Thymus (tissue), 14 donors: ENCODE data around the gene ZFP1. TPM values are rescaled to one million over a fixed set of nuclear protein-coding genes. Genes with fewer than 3 reads are reported as not detected.

Experiments used
- DNase-seq, 9 donors: peaks; one replicate each; pipeline ENCODE4 v3.0.0-alpha.2; 2013; ENCODE audit warnings: low spot score in 9 of 9, low read depth in 6 of 9, missing footprints in 1 of 9
- H3K27ac ChIP-seq, 2 donors: one replicate each; pipeline ENCODE4 v1.5.1; 2013; ENCODE audit warnings: control low read depth in 1 of 2, low read depth in 1 of 2, low read length in 1 of 2, mild to moderate bottlenecking in 1 of 2, moderate library complexity in 1 of 2
- H3K27me3 ChIP-seq, 2 donors: one replicate each; pipeline ENCODE4 v1.5.1; 2013; ENCODE audit warnings: low read length in 1 of 2; ENCODE audit not compliant: control insufficient read depth in 2 of 2, insufficient read depth in 1 of 2
- H3K36me3 ChIP-seq, 2 donors: one replicate each; pipeline ENCODE4 v1.5.1; 2013; ENCODE audit warnings: low read length in 1 of 2, mild to moderate bottlenecking in 1 of 2, moderate library complexity in 1 of 2; ENCODE audit not compliant: control insufficient read depth in 2 of 2, insufficient read depth in 2 of 2
- H3K4me1 ChIP-seq, 2 donors: one replicate each; pipeline ENCODE4 v1.5.1; 2013; ENCODE audit warnings: low read length in 2 of 2; ENCODE audit not compliant: control insufficient read depth in 2 of 2, insufficient read depth in 2 of 2
- H3K4me3 ChIP-seq, 2 donors: one replicate each; pipeline ENCODE4 v1.5.1; 2013; ENCODE audit warnings: low read length in 2 of 2, control low read depth in 1 of 2, mild to moderate bottlenecking in 1 of 2
- H3K9me3 ChIP-seq, 2 donors: one replicate each; pipeline ENCODE4 v1.5.1; 2013; ENCODE audit warnings: low read length in 1 of 2, mild to moderate bottlenecking in 1 of 2; ENCODE audit not compliant: control insufficient read depth in 2 of 2, insufficient read depth in 1 of 2
- WGBS: extraction: QIAGEN DNeasy Blood & Tissue Kit; methylation state at CpG from one replicate; pipeline ENCODE4 v1.1.7; 2013; 5-methylcytosine and 5-hydroxymethylcytosine counted together
- long read RNA-seq, 10 donors: transcript quantifications; one replicate each; lab custom pipeline, GENCODE V29; 2026
- polyA plus RNA-seq: library from polyadenylated mRNA; stranded (reverse); fragments of 200-250 nt; gene quantifications from one replicate; pipeline ENCODE4 v1.2.3, GENCODE V29; 2013
- total RNA-seq: library from RNA; stranded (reverse); fragments of 120-200 nt; gene quantifications from one replicate; pipeline ENCODE4 v1.2.4, GENCODE V29; 2013
- donor health status: healthy.

Gene ZFP1
- 26.5 TPM for total RNA-seq
- 10.8 TPM for polyA plus RNA-seq
- long read RNA-seq, donor 1, partial matches to known transcripts: 0 of 1 reads
- long read RNA-seq, donor 1, other reads (novel, unspliced or antisense): 0 of 1 reads
- long read RNA-seq, donor 2: 0 reads
- long read RNA-seq, donor 3, partial matches to known transcripts: 0 of 4 reads
- long read RNA-seq, donor 3, other reads (novel, unspliced or antisense): 0 of 4 reads
- long read RNA-seq, donor 4, partial matches to known transcripts: 0 of 3 reads
- long read RNA-seq, donor 4, other reads (novel, unspliced or antisense): 0 of 3 reads
- long read RNA-seq, donor 5, partial matches to known transcripts: 0 of 5 reads
- long read RNA-seq, donor 5, other reads (novel, unspliced or antisense): 0 of 5 reads
- long read RNA-seq, donor 6, partial matches to known transcripts: 0 of 2 reads
- long read RNA-seq, donor 6, other reads (novel, unspliced or antisense): 0 of 2 reads
- long read RNA-seq, donor 7, partial matches to known transcripts: 228 of 234 reads
- long read RNA-seq, donor 7, other reads (novel, unspliced or antisense): 0 of 234 reads
- long read RNA-seq, donor 8, partial matches to known transcripts: 0 of 2 reads
- long read RNA-seq, donor 8, other reads (novel, unspliced or antisense): 0 of 2 reads
- long read RNA-seq, donor 9, partial matches to known transcripts: 0 of 4 reads
- long read RNA-seq, donor 9, other reads (novel, unspliced or antisense): 0 of 4 reads
- long read RNA-seq, donor 10, partial matches to known transcripts: 0 of 2 reads
- long read RNA-seq, donor 10, other reads (novel, unspliced or antisense): 0 of 2 reads

- Histone ChIP-seq H3K27me3 (no peaks in the 10 kb centered on the region), H3K27ac (peak within 1 kb of the TSS; percentile 83 to 95), H3K9me3 (peaks cover 0 to 18% of the 10 kb centered on the region in 2 donors), H3K4me1 (peaks cover 3 to 6% of the 10 kb centered on the region in 2 donors), H3K36me3 (peaks cover 5 to 14% of the 10 kb centered on the region in 2 donors), H3K4me3 (peak within 1 kb of the TSS; percentile 69 to 94)
- DNase-seq: peak; percentile 82 to 97 (median 93)
- under 1% methylated on average over 93 of the region's 93 CpGs for WGBS
Observed at GRCh38 chr16:75148311-75149195, at the start of gene ZFP1. TSS of gene ZFP1 (plus strand) at chr16:75148524. CDS start at chr16:75152952, 4,428 bp downstream.

DNA sequence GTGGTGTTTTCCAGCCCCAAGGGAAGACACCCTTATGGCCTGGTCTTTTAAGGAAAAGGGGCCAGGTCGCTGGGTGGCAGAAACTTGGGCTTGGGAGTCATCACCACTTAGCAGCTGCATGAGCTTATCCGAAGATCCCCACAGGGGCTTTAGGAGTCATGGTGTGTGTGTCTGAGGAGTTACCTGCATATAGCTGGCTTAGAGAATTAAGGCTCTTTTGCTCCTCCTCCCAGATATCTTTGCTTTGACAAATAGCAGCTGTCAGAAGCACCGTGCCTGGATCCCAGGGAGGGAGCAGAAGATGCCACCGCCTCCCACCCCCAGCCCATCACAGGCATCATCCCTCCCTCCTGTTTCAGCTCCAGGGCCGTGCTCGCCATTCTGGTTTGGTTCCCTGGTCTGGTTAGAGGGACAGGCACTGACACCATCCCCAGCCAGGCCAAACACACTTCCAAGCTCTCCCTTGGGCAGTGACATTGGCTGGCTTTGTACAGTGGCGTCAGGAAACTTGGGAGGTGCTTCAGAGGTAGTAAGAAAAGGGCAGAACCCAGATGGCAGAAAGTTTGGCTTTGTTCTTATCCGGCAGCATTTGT, 49.2 kb upstream of the ZFP1 start:
- H3K27me3 ChIP-seq: no peaks in the 10 kb centered on the region
- peak overlapping the region in 1 of 2 donors; percentile 2 for H3K4me3 ChIP-seq
- peaks cover 0 to 3% of the 10 kb centered on the region in 2 donors for H3K9me3 ChIP-seq
- no peak for DNase-seq
- peaks cover 74 to 89% of the 10 kb centered on the region in 2 donors for H3K4me1 ChIP-seq
- 68% methylated on average over 8 of the region's 8 CpGs for WGBS
- peaks cover 22 to 45% of the 10 kb centered on the region in 2 donors for H3K36me3 ChIP-seq
- peak overlapping the region; percentile 94 to 99 for H3K27ac ChIP-seq

- DNase-seq: peak in 3 of 9 donors; percentile 60 to 84 (median 68)
- Histone ChIP-seq H3K27me3 (no peaks in the 10 kb centered on the region), H3K4me3 (peak overlapping the region; percentile 2 to 22), H3K36me3 (peaks cover 16 to 45% of the 10 kb centered on the region in 2 donors), H3K9me3 (peaks cover 0 to 3% of the 10 kb centered on the region in 2 donors), H3K4me1 (peaks cover 74 to 89% of the 10 kb centered on the region in 2 donors), H3K27ac (peak overlapping the region; percentile 94 to 99)
- 47% methylated on average over 16 of the region's 16 CpGs for WGBS
Observed at GRCh38 chr16:75099738-75100602, 48.4 kb upstream of the ZFP1 start.

- H3K9me3 ChIP-seq: no peaks in the 10 kb centered on the region
- H3K27me3 ChIP-seq: no peaks in the 10 kb centered on the region
- H3K36me3 ChIP-seq: peaks cover 15 to 45% of the 10 kb centered on the region in 2 donors
- DNase-seq: no peak
- 95% methylated on average over 3 of the region's 3 CpGs for WGBS
- H3K4me3 ChIP-seq: no peak overlapping the region
- H3K27ac ChIP-seq: peak overlapping the region; percentile 46 to 99
- peaks cover 72 to 89% of the 10 kb centered on the region in 2 donors for H3K4me1 ChIP-seq
Observed at GRCh38 chr16:75100603-75100990, 47.7 kb upstream of the ZFP1 start.

GRCh38 chr16:75101635-75102034, 46.7 kb upstream of the ZFP1 start:
- peak in 1 of 9 donors; percentile 64 for DNase-seq
- Histone ChIP-seq H3K4me1 (peaks cover 69 to 89% of the 10 kb centered on the region in 2 donors), H3K36me3 (peaks cover 17 to 46% of the 10 kb centered on the region in 2 donors), H3K27me3 (no peaks in the 10 kb centered on the region), H3K27ac (peak overlapping the region; percentile 74 to 99), H3K4me3 (no peak overlapping the region), H3K9me3 (no peaks in the 10 kb centered on the region)
- 58% methylated on average over 3 of the region's 3 CpGs for WGBS

GRCh38 chr16:75102595-75102994, 45.7 kb upstream of the ZFP1 start:
- H3K36me3 ChIP-seq: peaks cover 20 to 54% of the 10 kb centered on the region in 2 donors
- no peaks in the 10 kb centered on the region for H3K27me3 ChIP-seq
- H3K4me1 ChIP-seq: peaks cover 68 to 89% of the 10 kb centered on the region in 2 donors
- WGBS: over 99% methylated on average over 9 of the region's 9 CpGs
- no peak for DNase-seq
- no peak overlapping the region for H3K4me3 ChIP-seq
- no peak overlapping the region for H3K27ac ChIP-seq
- H3K9me3 ChIP-seq: no peaks in the 10 kb centered on the region

GRCh38 chr16:75103994-75104393, 44.3 kb upstream of the ZFP1 start:
- Histone ChIP-seq H3K36me3 (peaks cover 20 to 57% of the 10 kb centered on the region in 2 donors), H3K4me1 (peaks cover 66 to 89% of the 10 kb centered on the region in 2 donors), H3K27me3 (no peaks in the 10 kb centered on the region), H3K27ac (no peak overlapping the region), H3K9me3 (no peaks in the 10 kb centered on the region), H3K4me3 (no peak overlapping the region)
- no peak for DNase-seq
- WGBS: 98% methylated on average over 5 of the region's 5 CpGs
